Peyer's patch (tissue), 4 donors: ENCODE results near the gene TNFRSF21. TPM values are rescaled to one million over a fixed set of nuclear protein-coding genes. Genes with fewer than 3 reads are reported as not detected.
A peak's percentile ranks its signal among the peaks of the same experiment; 100 is the strongest.
"Not testable (repeated sequence)": the region's sequence is repeated elsewhere in the genome, so short reads cannot be mapped to it uniquely, and the experiment has no call there.

Source experiments
- DNase-seq, 3 donors: peaks; one replicate each; pipeline ENCODE4 v3.0.0-alpha.2; 2017 to 2019
- H3K27ac ChIP-seq, 4 donors: fragments of 200-600 bp; sonication (generic); one replicate each; pipeline ENCODE4 v1.5.1; 2016 to 2019
- H3K27me3 ChIP-seq, 2 donors: fragments of 200-600 bp; sonication (generic); one replicate each; pipeline ENCODE4 v1.5.1; 2019
- H3K36me3 ChIP-seq, 3 donors: fragments of 200-600 bp; sonication (generic); one replicate each; pipeline ENCODE4 v1.5.1; 2016 to 2019
- H3K4me1 ChIP-seq, 4 donors: fragments of 200-600 bp; sonication (generic); one replicate each; pipeline ENCODE4 v1.5.1; 2016 to 2019
- H3K4me3 ChIP-seq, 4 donors: fragments of 200-600 bp; sonication (generic); 1 replicate in 3 of 4; 2 replicates in 1 of 4; pipeline ENCODE4 v1.5.1; 2016 to 2019; ENCODE audit warnings: mild to moderate bottlenecking in 1 of 4
- H3K9me3 ChIP-seq, 4 donors: fragments of 200-600 bp; sonication (generic); one replicate each; pipeline ENCODE4 v1.5.1; 2016 to 2019; ENCODE audit warnings: mild to moderate bottlenecking in 1 of 4
- POLR2A ChIP-seq, 2 donors: fragments of 450-650 bp; IDR thresholded peaks; one replicate each; pipeline ENCODE4 v1.5.1; 2017; ENCODE audit warnings: antibody characterized with exemption in 2 of 2, mild to moderate bottlenecking in 2 of 2, moderate library complexity in 2 of 2
- total RNA-seq, 4 donors: library from RNA; depleted of rRNA; stranded (reverse); fragments of >200 nt; gene quantifications; one replicate each; pipeline ENCODE4 v1.1.0, GENCODE V29; 2016
- TF ChIP-seq, protein P1 (sequence below), 6 experiments: fragments of 450-650 bp in 4 of 6; fragments of 200-600 bp in 2 of 6; sonication (generic) in 1 of 6; IDR thresholded peaks; one replicate each; pipeline ENCODE4 v1.5.1; 2017 to 2019; ENCODE audit warnings: antibody characterized with exemption in 6 of 6, mild to moderate bottlenecking in 3 of 6, moderate library complexity in 1 of 6

The TNFRSF21 gene
- total RNA-seq, 4 donors from 2014 or later: 9.1 to 53.4 (median 46.1) TPM

- TF ChIP-seq, protein P1, sequence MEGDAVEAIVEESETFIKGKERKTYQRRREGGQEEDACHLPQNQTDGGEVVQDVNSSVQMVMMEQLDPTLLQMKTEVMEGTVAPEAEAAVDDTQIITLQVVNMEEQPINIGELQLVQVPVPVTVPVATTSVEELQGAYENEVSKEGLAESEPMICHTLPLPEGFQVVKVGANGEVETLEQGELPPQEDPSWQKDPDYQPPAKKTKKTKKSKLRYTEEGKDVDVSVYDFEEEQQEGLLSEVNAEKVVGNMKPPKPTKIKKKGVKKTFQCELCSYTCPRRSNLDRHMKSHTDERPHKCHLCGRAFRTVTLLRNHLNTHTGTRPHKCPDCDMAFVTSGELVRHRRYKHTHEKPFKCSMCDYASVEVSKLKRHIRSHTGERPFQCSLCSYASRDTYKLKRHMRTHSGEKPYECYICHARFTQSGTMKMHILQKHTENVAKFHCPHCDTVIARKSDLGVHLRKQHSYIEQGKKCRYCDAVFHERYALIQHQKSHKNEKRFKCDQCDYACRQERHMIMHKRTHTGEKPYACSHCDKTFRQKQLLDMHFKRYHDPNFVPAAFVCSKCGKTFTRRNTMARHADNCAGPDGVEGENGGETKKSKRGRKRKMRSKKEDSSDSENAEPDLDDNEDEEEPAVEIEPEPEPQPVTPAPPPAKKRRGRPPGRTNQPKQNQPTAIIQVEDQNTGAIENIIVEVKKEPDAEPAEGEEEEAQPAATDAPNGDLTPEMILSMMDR (IDR thresholded peaks at IDR 0.05): no peak
- no peak for TF ChIP-seq POLR2A (IDR thresholded peaks at IDR 0.05)
- Histone ChIP-seq H3K36me3 (no peaks in the 10 kb centered on the region), H3K4me1 (peaks cover 0 to 3% (median 0%) of the 10 kb centered on the region in 4 donors), H3K27me3 (no peaks in the 10 kb centered on the region), H3K27ac (peak overlapping the region in 2 of 4 donors; percentile 17 to 32), H3K9me3 (peaks cover 0 to 3% (median 0%) of the 10 kb centered on the region in 4 donors), H3K4me3 (no peak overlapping the region)
- no peak for DNase-seq
These were observed 10.2 kb upstream of the TNFRSF21 start for GRCh38 chr6:47319867-47320266.

GRCh38 chr6:47319382-47319781, 9.7 kb upstream of the TNFRSF21 start:
- Histone ChIP-seq H3K4me1 (peaks cover 0 to 3% (median 0%) of the 10 kb centered on the region in 4 donors), H3K36me3 (no peaks in the 10 kb centered on the region), H3K4me3 (no peak overlapping the region), H3K27me3 (no peaks in the 10 kb centered on the region), H3K27ac (peak overlapping the region in 2 of 4 donors; percentile 65 to 80), H3K9me3 (peaks cover 0 to 3% (median 0%) of the 10 kb centered on the region in 4 donors)
- TF ChIP-seq, protein P1 (IDR thresholded peaks at IDR 0.05): no peak
- no peak for TF ChIP-seq POLR2A (IDR thresholded peaks at IDR 0.05)
- no peak for DNase-seq

- Histone ChIP-seq H3K4me3 (no peak overlapping the region), H3K36me3 (no peaks in the 10 kb centered on the region), H3K27me3 (no peaks in the 10 kb centered on the region), H3K4me1 (peaks cover 0 to 3% (median 0%) of the 10 kb centered on the region in 4 donors), H3K9me3 (peaks cover 0 to 3% (median 0%) of the 10 kb centered on the region in 4 donors), H3K27ac (peak overlapping the region in 2 of 4 donors; percentile 65 to 80)
- no peak for TF ChIP-seq POLR2A (IDR thresholded peaks at IDR 0.05)
- TF ChIP-seq, protein P1 (IDR thresholded peaks at IDR 0.05): peak in 1 of 6 experiments; percentile 6
- peak in 1 of 3 donors; percentile 53 for DNase-seq
These were observed 8.7 kb upstream of the TNFRSF21 start for GRCh38 chr6:47318236-47318989.

DNA sequence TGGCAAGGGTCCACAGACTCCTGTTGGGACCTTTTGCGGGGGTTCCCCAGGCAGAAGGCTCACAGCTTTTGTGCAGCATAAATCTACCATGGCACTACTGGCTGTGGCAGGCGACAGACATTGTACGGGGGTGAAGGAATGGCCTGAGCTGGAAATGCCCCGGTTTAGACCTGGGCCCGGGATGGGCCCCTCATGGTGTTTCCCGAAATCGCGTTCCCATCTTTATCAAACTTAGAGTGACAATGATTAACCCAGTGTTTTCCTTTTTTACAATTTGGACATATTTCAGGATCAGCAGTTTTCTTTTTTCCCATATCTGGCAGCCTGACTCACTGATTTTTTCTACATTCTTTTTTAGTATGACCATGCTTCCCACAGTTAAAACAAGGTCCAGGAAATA, 5.5 kb upstream of the TNFRSF21 start:
- H3K27me3 ChIP-seq, H3K27ac ChIP-seq, DNase-seq, H3K4me3 ChIP-seq, H3K9me3 ChIP-seq, H3K36me3 ChIP-seq, H3K4me1 ChIP-seq: not testable (repeated sequence)

DNA sequence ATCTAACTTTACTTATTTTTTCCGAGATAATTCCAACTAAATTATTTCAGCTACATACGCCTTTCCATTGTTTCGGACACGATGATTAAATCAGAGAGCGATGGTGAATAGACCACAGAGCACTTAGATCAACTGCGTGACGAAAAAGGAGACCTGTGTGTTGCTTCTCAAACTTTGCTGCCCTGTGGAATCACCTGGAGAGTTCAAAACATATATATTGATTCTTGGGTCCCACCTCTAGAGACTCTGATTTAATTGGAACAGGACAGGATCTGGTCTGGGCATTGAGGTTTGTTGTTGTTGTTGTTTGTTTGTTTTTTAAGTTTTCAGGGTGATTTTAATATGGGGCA, 401 bp upstream of the TNFRSF21 start:
- Histone ChIP-seq H3K4me3 (peak overlapping the region in 2 of 4 donors; percentile 67 to 94), H3K4me1 (peaks cover 0 to 11% (median 0%) of the 10 kb centered on the region in 4 donors), H3K27ac (no peak overlapping the region), H3K27me3 (no peaks in the 10 kb centered on the region), H3K9me3 (no peaks in the 10 kb centered on the region), H3K36me3 (no peaks in the 10 kb centered on the region)
- TF ChIP-seq, protein P1 (IDR thresholded peaks at IDR 0.05): no peak
- TF ChIP-seq POLR2A (IDR thresholded peaks at IDR 0.05): no peak
- no peak for DNase-seq

GRCh38 chr6:47308552-47309290, 984 bp downstream of the TNFRSF21 start:
- Histone ChIP-seq H3K9me3 (no peaks in the 10 kb centered on the region), H3K4me1 (peaks cover 0 to 11% (median 0%) of the 10 kb centered on the region in 4 donors), H3K27me3 (no peaks in the 10 kb centered on the region), H3K4me3 (peak overlapping the region; percentile 46 to 94 (median 64)), H3K27ac (peak overlapping the region; percentile 65 to 86 (median 77)), H3K36me3 (no peaks in the 10 kb centered on the region)
- DNase-seq: peak in 2 of 3 donors; percentile 56 to 70
- TF ChIP-seq, protein P1 (IDR thresholded peaks at IDR 0.05): peak in 1 of 6 experiments; percentile 5
- TF ChIP-seq POLR2A (IDR thresholded peaks at IDR 0.05): no peak
